ENCODE results near the gene GNAT2.

GNAT2 gene

DNA sequence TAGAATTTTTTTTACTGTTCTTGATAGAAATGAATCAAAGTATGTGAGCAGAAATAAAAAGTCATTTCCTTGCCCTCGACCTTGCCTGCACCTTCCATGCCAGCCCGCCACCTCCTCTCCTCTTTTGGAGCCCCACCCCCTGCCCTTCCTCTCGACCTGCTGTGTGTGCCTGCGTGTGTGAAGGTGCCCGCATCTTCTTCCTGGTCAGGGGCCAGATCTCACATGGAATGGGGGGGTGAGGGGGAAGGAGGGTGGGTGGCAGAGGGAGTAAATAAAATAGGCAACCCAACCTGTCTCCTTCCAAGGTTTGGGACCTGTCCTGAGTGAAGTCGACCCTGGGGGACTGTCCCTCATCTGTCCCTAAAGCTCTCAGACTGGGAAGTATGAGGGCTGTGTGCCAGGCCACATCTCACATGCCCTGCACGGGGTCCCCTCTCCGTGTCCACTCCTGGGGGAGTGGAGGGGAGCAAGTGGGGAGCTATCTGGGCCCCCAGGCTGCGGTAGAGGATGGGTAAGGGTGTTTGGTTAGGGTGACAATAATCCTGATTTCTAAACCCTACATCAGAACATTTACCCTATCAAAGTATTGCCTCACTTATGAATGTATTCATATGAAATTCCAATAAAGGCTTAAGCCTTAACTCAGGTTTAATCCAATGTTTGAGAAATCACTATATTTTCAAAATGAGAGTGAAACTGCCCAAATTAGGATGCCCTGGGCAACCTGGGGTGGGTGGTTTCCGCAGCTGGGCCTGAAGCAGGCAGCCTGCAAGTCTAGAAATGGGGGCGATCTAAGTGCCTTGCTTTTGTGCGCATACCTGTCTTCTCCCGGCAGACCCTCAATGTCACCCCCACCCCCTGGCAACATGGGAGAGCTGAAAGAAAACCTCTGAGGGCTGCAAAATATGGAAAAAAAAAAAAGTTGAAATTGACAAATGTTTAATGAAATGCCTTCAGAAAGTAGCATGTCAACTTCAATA, 15.6 kb upstream of the GNAT2 start:
- Histone ChIP-seq H3K27me3 (ENCODE audit: control insufficient read depth, insufficient read depth, low read length) (no peaks in the 10 kb centered on the region), H3K27ac (ENCODE audit: low read length) (no peak overlapping the region), H3K9me3 (ENCODE audit: control insufficient read depth, insufficient read depth, low read length) (no peaks in the 10 kb centered on the region), H3K4me1 (ENCODE audit: control insufficient read depth, insufficient read depth, low read length) (peaks cover 6% of the 10 kb centered on the region), H3K36me3 (ENCODE audit: control insufficient read depth, insufficient read depth, low read length) (no peaks in the 10 kb centered on the region), H3K4me3 (ENCODE audit: low read length) (no peak overlapping the region)
- no peak for DNase-seq (ENCODE audit: low read depth, low spot score)
- no CpG with 5 or more reads among the region's 13 CpGs for WGBS (ENCODE audit: insufficient coverage, insufficient read length)

DNA sequence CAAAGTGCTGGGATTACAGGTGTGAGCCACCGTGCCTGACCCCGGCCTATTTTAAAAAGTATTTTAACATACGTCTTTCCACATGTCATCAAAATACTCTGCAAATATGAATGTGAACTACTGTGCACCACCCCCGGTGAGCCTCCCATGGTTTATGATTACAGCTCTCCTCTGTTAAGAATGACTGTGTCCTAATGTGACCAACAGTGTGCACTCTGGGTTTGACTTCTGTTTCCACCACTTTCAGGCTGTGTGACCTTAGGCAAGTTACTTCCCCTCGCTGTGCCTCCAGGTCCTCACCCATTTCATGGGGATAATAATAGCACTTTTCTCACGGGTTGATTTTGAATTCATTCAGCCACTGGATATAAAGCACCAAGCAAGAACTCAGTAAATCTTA, 14.9 kb upstream of the GNAT2 start:
- 0 out of 2 replicates have a peak, but pooled peaks cover 3% of the 10 kb centered on the region for H3K36me3 ChIP-seq (ENCODE audit: control insufficient read depth, insufficient read depth, low read length)
- WGBS (ENCODE audit: insufficient coverage, insufficient read length) = no CpG with 5 or more reads among the region's 6 CpGs
- no peak for DNase-seq (ENCODE audit: low read depth, low spot score)
- peaks cover 6% of the 10 kb centered on the region for H3K4me1 ChIP-seq (ENCODE audit: control insufficient read depth, insufficient read depth, low read length)
- no peaks in the 10 kb centered on the region for H3K9me3 ChIP-seq (ENCODE audit: control insufficient read depth, insufficient read depth, low read length)
- H3K27ac ChIP-seq (ENCODE audit: low read length) = no peak overlapping the region
- no peak overlapping the region for H3K4me3 ChIP-seq (ENCODE audit: low read length)
- H3K27me3 ChIP-seq (ENCODE audit: control insufficient read depth, insufficient read depth, low read length) = no peaks in the 10 kb centered on the region

DNA sequence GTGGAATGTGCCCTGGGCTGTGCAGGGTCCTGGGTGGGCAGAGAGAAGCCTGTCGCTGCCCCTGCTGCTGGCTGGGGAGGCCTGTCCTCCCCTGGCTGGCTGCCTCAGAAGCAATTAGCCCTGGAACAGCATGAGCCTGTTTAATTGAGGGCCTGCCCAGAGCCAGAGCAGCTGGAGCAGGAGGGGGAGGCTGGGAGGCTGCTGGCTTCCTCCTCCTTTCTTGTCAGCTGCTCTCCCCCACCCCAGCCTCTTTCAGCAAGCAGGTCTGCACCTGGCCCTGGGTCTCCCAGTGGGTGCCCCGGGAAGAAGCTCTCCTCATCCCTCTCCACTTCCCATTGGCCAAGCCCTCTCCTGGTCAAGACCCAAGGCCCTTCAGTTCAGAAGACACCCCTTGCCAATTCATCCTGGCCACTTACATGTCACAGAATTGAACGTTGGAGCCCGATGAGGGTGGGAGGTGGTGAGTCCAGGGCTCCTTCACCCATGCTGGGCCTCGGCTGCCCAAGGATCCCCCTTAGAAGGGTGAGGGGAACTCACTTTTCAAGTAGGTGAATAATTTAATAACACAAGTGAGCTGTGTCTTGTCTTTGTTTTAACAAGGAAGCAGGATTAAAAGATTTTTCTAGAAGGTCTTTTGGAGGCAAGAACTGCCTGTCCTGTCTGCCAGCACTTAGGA, 13.4 kb upstream of the GNAT2 start:
- peaks cover 17% of the 10 kb centered on the region for H3K36me3 ChIP-seq (ENCODE audit: control insufficient read depth, insufficient read depth, low read length)
- no peaks in the 10 kb centered on the region for H3K9me3 ChIP-seq (ENCODE audit: control insufficient read depth, insufficient read depth, low read length)
- no peak overlapping the region for H3K4me3 ChIP-seq (ENCODE audit: low read length)
- WGBS (ENCODE audit: insufficient coverage, insufficient read length) = no CpG with 5 or more reads among the region's 5 CpGs
- no peak for DNase-seq (ENCODE audit: low read depth, low spot score)
- no peaks in the 10 kb centered on the region for H3K27me3 ChIP-seq (ENCODE audit: control insufficient read depth, insufficient read depth, low read length)
- H3K27ac ChIP-seq (ENCODE audit: low read length) = no peak overlapping the region
- peaks cover 6% of the 10 kb centered on the region for H3K4me1 ChIP-seq (ENCODE audit: control insufficient read depth, insufficient read depth, low read length)

DNA sequence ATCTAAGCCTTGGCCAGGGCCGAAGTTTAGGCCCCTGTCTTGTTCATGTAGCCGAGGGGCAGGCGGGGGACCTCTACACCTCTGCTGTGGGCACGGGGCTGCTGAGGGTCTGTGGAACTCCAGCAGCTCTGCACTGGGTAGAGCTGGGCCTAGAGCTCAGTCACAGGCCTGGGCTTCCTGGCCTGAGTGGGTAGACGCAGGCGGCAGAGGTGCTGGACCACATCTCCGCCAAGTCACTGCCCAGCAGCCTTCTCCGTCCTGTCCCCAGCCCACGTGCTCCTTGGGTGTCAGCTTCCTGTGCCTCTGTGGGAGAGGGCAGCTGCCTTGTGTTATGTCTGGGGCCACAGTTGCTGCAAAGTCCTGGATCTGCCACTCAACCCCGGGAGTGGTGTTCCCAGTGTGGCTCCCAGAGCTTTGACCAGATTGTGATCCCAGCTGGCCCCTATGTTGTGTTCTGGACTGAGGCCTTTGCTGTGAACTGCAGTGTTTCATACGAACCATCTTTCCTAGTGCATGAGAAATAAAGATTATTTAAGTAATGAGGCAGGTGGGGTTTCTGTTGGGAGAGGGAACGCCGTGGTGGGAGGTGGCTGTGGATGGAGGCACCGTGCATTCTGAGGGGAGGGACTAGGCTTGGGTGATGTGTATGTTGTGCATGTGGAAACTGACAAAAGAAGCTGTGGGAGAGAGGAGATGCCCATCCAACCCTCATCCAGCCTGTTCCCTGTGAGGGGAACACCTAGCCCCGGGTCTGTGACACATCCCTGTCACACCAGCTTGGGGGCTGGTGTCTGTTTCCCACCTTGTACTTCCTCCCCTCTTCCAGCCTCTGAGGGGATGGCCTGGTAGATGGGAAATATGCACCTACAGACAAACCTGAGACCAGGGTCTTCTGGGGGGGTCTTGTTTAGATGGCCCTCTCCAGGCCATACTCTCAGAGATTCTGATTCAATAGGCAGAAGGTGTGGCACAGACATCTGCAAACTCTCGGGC, 12.4 kb upstream of the GNAT2 start:
- Histone ChIP-seq H3K4me3 (ENCODE audit: low read length) (no peak overlapping the region), H3K27ac (ENCODE audit: low read length) (no peak overlapping the region), H3K9me3 (ENCODE audit: control insufficient read depth, insufficient read depth, low read length) (no peaks in the 10 kb centered on the region), H3K36me3 (ENCODE audit: control insufficient read depth, insufficient read depth, low read length) (peaks cover 20% of the 10 kb centered on the region), H3K27me3 (ENCODE audit: control insufficient read depth, insufficient read depth, low read length) (no peaks in the 10 kb centered on the region), H3K4me1 (ENCODE audit: control insufficient read depth, insufficient read depth, low read length) (peaks cover 6% of the 10 kb centered on the region)
- no CpG with 5 or more reads among the region's 16 CpGs for WGBS (ENCODE audit: insufficient coverage, insufficient read length)
- no peak for DNase-seq (ENCODE audit: low read depth, low spot score)

DNA sequence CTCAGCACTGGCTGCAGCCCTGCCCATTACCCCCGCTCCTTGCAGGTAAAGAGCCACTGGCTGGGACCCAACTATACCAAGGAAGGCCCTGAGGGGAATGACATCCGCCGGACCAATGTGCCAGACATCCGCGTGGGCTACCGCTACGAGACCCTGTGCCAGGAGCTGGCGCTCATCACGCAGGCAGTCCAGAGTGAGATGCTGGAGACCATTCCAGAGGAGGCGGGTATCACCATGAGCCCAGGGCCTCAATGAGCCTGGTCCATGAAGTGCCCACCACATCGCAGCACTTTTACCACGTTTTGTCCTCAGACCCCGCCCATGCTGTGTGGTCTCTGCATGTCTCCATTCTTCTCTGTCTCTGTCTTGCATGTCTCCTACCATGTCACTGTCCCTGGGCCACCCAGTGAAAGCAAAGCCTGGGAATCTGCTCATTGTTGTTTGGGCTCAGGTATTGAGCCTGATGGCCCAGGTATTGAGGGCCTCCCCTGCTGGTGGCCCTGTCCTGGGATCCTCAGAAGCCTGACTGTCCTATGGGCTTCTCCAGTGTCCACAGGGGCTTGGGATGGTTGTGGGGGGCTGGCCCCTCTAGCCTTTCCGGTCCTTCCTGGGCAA, 11.6 kb upstream of the GNAT2 start:
- no CpG with 5 or more reads among the region's 14 CpGs for WGBS (ENCODE audit: insufficient coverage, insufficient read length)
- H3K4me1 ChIP-seq (ENCODE audit: control insufficient read depth, insufficient read depth, low read length) = peaks cover 3% of the 10 kb centered on the region
- H3K36me3 ChIP-seq (ENCODE audit: control insufficient read depth, insufficient read depth, low read length) = peaks cover 20% of the 10 kb centered on the region
- no peak overlapping the region for H3K4me3 ChIP-seq (ENCODE audit: low read length)
- no peaks in the 10 kb centered on the region for H3K27me3 ChIP-seq (ENCODE audit: control insufficient read depth, insufficient read depth, low read length)
- DNase-seq (ENCODE audit: low read depth, low spot score) = no peak
- no peaks in the 10 kb centered on the region for H3K9me3 ChIP-seq (ENCODE audit: control insufficient read depth, insufficient read depth, low read length)
- no peak overlapping the region for H3K27ac ChIP-seq (ENCODE audit: low read length)

DNA sequence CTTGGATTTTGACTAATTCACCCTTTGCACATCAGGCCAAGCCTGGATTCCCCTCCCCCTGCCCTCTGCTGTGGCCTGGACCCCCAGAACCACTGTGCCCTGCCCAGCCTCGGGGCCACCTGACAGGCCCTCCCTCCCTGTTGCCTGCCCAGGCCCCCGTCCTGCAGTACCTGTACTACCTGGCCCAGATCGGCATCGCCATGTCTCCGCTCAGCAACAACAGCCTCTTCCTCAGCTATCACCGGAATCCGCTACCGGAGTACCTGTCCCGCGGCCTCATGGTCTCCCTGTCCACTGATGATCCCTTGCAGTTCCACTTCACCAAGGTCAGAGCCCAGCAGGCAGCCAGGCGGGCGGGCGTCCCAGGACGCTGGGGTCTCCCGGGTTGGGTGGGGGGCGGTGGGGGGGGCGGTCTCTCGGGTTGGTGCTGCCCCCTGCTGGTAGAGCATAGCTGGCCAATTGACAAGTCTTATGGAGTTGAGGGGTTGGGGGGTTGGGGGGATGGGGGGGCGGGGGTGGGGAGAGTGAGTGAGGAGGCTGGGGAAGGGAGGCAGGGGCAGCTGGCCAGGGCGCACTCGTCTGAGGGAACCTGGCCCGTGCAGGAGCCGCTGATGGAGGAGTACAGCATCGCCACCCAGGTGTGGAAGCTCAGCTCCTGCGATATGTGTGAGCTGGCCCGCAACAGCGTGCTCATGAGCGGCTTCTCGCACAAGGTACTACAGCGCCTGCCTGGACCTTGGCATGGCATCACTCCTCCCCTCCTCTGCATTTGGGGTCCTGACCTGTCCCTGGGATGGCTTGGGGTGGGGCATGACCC, 10.9 kb upstream of the GNAT2 start:
- DNase-seq (ENCODE audit: low read depth, low spot score) = no peak

DNA sequence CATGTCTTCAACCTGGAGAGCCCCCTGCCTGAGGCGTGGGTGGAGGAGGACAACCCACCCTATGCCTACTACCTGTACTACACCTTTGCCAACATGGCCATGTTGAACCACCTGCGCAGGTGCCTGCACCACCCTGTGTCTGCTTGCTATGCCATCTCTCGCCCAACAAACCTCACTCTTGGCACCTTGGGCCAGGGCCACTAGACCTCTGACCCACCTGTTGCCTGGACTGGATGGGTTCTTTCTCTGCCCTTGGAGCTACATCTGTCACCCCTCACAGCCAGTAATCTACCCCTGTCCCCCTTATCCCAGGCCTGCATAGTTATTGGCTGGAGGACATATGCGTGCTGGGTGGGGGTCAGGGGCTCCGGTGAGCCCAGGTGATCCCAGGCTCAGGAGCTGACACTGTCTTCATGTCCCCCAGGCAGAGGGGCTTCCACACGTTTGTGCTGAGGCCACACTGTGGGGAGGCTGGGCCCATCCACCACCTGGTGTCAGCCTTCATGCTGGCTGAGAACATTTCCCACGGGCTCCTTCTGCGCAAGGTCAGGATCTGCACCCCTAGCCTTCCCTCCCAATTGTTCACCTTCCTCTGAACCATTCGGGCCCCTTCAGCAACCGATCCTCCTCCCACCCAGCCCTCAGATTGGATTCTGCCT, 10.1 kb upstream of the GNAT2 start:
- WGBS (ENCODE audit: insufficient coverage, insufficient read length) = no CpG with 5 or more reads among the region's 10 CpGs
- DNase-seq (ENCODE audit: low read depth, low spot score) = no peak
- H3K27ac ChIP-seq (ENCODE audit: low read length) = no peak overlapping the region
- no peak overlapping the region for H3K4me3 ChIP-seq (ENCODE audit: low read length)
- no peaks in the 10 kb centered on the region for H3K27me3 ChIP-seq (ENCODE audit: control insufficient read depth, insufficient read depth, low read length)
- H3K36me3 ChIP-seq (ENCODE audit: control insufficient read depth, insufficient read depth, low read length) = peaks cover 20% of the 10 kb centered on the region
- peaks cover 2% of the 10 kb centered on the region; the same call in 1 of the 2 replicates for H3K4me1 ChIP-seq (ENCODE audit: control insufficient read depth, insufficient read depth, low read length)
- no peaks in the 10 kb centered on the region for H3K9me3 ChIP-seq (ENCODE audit: control insufficient read depth, insufficient read depth, low read length)

More for the DNA sequence above, 10.9 kb upstream of the GNAT2 start:
- no peaks in the 10 kb centered on the region for H3K9me3 ChIP-seq (ENCODE audit: control insufficient read depth, insufficient read depth, low read length)
- H3K36me3 ChIP-seq (ENCODE audit: control insufficient read depth, insufficient read depth, low read length) = peaks cover 20% of the 10 kb centered on the region
- WGBS (ENCODE audit: insufficient coverage, insufficient read length) = no CpG with 5 or more reads among the region's 30 CpGs
- H3K4me1 ChIP-seq (ENCODE audit: control insufficient read depth, insufficient read depth, low read length) = peaks cover 2% of the 10 kb centered on the region; the same call in 1 of the 2 replicates
- H3K4me3 ChIP-seq (ENCODE audit: low read length) = no peak overlapping the region
- no peak overlapping the region for H3K27ac ChIP-seq (ENCODE audit: low read length)
- no peaks in the 10 kb centered on the region for H3K27me3 ChIP-seq (ENCODE audit: control insufficient read depth, insufficient read depth, low read length)

DNA sequence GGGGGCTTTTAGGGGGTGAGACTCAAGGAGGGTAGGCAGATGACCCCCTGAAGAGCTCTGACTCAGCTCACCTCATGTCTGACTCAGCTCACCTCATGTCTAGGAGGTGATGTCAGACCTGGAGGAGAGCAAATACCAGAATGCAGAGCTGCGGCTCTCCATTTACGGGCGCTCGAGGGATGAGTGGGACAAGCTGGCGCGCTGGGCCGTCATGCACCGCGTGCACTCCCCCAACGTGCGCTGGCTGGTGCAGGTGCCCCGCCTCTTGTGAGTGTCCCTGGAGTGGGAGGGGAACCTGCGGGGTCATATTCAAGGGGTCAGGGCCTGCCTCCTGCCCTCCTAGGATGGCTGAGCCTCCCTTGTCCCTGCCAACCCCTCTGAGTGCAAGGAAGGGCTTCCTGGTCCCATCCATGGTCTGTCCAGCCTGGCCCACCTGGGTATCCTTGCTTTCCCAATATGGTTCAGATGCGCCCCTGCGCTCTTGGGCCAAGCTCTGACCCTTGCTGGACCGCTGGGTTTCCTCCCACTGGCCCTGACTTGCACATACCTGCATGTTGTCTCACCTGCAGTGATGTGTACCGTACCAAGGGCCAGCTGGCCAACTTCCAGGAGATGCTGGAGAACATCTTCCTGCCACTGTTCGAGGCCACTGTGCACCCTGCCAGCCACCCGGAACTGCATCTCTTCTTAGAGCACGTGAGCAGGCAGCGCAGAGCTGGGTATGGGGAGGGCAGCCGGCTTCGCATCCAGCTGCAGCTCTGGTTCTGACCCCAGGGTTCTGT, 9.3 kb upstream of the GNAT2 start:
- Histone ChIP-seq H3K36me3 (ENCODE audit: control insufficient read depth, insufficient read depth, low read length) (peaks cover 20% of the 10 kb centered on the region), H3K4me1 (ENCODE audit: control insufficient read depth, insufficient read depth, low read length) (peaks cover 2% of the 10 kb centered on the region; the same call in 1 of the 2 replicates), H3K27ac (ENCODE audit: low read length) (no peak overlapping the region), H3K27me3 (ENCODE audit: control insufficient read depth, insufficient read depth, low read length) (no peaks in the 10 kb centered on the region), H3K9me3 (ENCODE audit: control insufficient read depth, insufficient read depth, low read length) (no peaks in the 10 kb centered on the region), H3K4me3 (ENCODE audit: low read length) (no peak overlapping the region)
- WGBS (ENCODE audit: insufficient coverage, insufficient read length) = no CpG with 5 or more reads among the region's 23 CpGs
- no peak for DNase-seq (ENCODE audit: low read depth, low spot score)
